GM12874 (cell line): ENCODE results near the gene TAL1.

Source experiments
- TF ChIP-seq, protein P1 (sequence below): IDR thresholded peaks from 2 replicates; pipeline ENCODE4 v1.5.1; 2011; ENCODE audit warnings: low read depth, mild to moderate bottlenecking, control low read depth, low read length, moderate library complexity; ENCODE audit not compliant: insufficient read depth

The TAL1 gene

DNA sequence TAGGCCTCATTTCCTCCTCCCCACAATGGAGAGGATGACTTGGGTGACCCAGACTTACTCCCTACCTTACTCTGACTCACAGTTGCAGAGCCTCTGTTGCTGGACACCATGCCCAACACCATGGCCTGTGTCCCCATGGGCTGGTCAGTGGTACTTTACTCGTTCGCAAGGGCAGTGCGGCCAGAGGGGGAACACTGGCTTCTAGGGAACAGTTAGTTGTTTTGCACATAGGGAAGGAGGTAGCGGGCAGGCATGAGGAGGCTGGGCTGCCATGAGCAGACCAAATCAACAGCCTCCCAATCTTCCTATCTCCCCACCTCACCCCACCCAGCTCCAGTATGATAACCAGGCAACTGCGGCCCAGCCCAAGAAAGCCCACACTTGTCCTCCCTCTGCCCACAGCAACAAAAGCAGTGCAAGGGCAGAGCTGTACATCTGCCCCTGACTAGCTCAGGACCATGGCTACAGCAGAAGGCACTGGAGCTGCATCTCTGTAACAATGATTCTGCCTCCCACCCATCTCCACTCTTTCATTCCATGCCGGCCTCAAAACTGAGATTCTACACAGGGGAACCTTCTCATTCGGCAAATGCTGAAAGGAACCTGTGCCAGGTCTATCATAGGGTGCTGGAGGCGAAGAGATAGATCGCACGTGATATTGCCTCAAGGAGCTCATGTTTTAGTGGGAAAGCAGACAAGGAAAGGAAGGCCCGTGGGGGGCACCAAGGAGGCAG lies 18.6 kb downstream of the TAL1 start:
- TF ChIP-seq, protein P1, sequence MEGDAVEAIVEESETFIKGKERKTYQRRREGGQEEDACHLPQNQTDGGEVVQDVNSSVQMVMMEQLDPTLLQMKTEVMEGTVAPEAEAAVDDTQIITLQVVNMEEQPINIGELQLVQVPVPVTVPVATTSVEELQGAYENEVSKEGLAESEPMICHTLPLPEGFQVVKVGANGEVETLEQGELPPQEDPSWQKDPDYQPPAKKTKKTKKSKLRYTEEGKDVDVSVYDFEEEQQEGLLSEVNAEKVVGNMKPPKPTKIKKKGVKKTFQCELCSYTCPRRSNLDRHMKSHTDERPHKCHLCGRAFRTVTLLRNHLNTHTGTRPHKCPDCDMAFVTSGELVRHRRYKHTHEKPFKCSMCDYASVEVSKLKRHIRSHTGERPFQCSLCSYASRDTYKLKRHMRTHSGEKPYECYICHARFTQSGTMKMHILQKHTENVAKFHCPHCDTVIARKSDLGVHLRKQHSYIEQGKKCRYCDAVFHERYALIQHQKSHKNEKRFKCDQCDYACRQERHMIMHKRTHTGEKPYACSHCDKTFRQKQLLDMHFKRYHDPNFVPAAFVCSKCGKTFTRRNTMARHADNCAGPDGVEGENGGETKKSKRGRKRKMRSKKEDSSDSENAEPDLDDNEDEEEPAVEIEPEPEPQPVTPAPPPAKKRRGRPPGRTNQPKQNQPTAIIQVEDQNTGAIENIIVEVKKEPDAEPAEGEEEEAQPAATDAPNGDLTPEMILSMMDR: no peak

DNA sequence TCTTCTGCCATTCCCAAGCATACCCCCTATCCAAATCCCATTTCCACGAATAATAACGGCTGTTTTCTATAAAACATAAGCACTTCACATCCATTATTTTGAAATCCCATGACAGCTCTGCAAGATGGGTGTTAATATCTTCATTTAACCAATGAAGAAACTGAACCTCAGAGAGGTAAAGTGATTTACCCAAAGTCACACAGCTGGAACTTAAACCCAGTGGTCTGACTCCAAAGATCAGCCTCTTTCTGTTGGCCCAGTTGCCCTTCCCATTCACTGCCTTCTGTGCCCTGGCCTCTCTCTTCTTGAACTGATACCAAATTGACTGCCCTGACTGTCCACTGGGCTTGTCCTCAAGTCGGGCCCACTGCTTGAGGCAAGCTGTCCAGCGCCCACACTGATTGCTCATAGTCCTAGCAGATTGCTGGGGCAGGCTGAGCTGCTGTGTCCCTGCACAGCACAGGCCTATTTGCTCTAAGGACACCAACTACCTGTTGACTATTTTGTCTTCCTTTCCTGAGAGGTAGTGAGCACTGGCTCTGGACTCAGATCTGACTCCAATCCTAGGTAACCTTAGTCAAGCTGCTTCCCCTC lies 19.3 kb downstream of the TAL1 start:
- TF ChIP-seq, protein P1: no peak

DNA sequence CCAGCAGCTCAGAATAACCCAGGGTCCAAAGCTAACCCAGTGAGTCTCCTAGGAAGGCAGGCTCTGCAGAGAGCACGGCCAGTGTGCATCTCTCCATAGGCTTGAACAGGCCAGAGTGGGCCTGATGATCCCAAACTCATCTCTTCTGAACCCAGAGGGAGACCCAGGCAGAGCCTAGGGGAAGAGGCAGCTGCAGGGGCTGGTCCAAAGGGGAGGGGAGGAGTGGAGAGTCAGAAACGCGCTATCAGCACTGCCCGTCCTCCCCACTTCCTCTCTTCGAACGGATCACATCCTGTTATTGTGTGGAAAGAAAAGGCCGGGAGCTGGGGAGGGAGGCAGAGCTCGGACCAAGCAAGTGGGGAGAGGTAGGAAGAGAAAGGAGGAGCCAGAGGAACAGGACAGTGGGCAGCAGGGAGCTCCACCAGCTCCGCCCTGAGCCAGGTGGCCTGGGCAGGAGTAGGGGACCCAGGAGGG lies 20.2 kb downstream of the TAL1 start:
- TF ChIP-seq, protein P1: no peak

DNA sequence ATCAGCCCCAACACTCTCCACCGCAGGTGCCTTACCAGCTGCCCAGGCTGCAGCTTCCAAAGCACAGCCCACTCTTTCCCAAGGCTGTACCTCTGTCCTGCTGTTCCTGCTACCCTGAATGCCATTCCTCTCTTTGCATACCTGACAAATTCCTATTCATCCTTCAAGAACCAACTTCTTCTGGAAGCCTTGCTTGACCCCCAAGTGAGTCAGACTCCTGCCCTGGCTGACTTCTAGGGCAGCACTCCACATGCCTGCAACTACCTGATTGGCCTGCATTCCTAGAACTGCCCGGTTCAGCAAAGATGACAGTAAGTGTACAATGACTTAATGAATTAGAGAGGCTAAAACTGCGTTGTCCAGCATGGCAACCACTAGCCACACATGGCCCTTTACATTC lies 21.4 kb downstream of the TAL1 start:
- TF ChIP-seq, protein P1: no peak

DNA sequence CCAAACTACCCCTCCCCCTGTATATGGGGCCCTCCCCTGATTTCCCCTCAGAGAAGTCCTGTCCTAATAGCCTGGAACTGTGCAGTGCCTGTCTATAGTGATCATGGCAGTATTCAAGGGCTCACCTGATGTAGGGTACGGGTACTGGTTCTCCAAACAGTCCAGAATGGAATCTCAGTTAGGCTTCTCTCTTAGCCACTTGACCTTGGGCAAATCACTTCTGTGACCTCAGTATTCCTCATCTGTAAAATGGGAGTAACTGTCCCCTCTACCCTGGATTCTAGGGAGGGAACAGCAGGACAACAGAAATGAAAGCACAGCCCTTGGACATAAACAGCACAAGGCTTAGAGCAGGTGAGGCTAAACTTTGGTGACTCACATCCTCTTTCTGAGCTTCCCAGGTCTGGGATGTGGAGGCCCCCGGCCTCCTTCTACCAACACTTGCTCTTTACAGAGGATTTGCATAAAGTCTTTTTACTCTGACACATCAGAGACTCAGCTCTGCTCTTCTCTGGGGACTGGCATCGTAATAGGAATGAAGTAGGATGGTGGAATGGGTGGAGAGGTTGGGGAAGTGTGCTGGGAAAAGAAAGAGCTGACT lies 22.2 kb downstream of the TAL1 start:
- TF ChIP-seq, protein P1: no peak

DNA sequence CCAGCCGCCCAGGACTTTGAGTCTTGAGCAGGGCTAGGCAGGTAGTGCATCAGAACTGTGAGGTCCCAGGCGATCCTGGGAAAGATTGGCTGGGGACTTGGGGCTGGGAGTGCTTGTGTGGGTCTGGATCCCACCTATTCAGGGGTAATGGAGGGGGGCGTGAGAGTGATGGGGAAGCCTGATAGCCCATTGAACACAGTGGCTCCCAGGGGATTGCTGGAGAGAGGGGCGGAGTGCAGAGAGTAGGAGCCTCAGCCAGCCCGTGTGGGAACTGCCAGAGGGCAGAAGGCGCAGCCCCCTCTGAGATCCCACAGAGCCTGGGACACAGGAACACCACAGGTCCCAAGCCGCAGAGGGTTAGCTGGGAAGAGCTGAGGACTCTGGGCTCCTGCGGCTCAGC lies 22.9 kb downstream of the TAL1 start:
- TF ChIP-seq, protein P1: no peak

DNA sequence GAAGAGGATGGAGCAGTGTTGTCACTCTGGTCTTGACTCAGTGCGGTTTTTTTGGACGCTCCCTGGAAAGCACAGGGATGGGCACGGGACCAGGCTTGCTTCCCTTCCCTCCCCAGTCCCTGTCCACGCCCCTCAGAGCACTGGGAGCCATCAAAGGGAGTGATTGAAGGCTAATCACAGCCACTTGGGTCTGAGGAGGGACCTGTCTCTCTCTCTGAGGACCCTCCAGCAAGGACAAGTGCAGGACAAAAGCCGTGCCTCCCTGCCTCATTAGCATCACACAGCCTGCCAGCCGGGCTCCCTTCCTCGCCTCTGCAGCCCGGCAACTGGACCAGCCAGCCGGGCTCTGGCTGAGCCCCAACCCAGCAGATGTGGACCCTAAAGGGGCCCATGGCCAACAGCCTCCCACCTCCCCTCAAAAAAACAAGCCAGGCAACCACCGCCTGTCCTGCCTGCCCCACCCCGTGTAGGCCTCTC lies 23.6 kb downstream of the TAL1 start:
- TF ChIP-seq, protein P1: no peak
